EL (cell line): ENCODE results near the gene CSAD.
A peak's percentile ranks its signal among the peaks of the same experiment; 100 is the strongest.
"Not testable (repeated sequence)": the region's sequence is repeated elsewhere in the genome, so short reads cannot be mapped to it uniquely, and the experiment has no call there.

Experiments
- DNase-seq: peaks from one replicate; pipeline ENCODE4 v3.0.0-alpha.2; 2016

CSAD gene

DNA sequence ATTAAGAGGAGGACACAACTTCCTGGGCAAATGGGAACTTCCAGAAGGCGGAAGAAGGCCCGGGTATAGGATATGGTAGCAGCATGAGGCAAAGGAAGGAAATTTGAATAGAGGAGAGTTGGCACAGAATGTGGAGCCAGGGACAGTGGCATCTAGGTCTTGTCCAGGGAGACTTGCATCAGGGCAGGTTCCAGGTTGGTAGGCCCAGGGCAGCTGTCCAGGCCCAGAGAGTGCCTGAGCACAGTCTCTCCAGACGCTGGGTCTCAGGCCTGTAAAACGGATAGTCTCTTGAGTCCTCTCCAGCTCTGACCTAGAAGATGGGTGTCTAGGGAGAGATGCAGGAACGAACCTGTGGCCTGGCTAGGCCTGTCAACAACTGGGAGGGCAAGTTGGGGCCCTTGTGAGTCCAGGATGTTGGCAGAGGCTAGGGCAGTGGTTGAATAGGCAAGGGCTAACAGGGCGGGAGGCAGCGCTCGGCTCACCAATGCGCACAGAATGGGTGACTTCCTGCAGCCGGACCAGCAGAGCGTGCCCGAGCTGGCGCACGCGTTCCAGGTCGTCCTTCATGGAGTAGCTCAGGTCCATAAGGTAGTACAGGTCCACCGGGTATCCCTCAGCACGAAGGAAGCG lies 16.4 kb upstream of the CSAD start:
- no peak for DNase-seq

DNA sequence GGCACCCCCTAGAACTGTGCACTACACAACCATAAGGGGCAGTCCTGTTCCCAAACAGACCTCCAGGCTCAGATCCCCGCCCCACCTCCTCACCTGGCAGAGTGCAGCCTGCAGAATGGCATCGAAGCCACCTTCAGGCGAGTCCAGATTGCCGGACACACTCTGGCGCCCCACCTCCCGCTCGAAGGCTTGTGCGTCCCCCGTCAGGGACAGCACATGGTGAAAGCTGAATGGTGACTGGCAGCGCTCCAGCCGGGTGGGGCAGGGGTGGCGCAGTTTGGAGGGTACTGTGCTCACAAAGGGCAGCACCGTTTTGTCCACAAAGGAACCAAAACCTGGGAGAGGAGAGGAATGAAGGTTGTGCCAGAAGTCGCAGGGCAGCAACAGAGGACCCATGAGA lies 15.8 kb upstream of the CSAD start:
- no peak for DNase-seq

- DNase-seq, result no peak
These were observed 15.0 kb upstream of the CSAD start for GRCh38 chr12:53195516-53196420.

GRCh38 chr12:53194973-53195372 lies 14.2 kb upstream of the CSAD start:
- DNase-seq, result no peak

GRCh38 chr12:53193985-53194716 lies 13.4 kb upstream of the CSAD start:
- DNase-seq, result no peak

DNA sequence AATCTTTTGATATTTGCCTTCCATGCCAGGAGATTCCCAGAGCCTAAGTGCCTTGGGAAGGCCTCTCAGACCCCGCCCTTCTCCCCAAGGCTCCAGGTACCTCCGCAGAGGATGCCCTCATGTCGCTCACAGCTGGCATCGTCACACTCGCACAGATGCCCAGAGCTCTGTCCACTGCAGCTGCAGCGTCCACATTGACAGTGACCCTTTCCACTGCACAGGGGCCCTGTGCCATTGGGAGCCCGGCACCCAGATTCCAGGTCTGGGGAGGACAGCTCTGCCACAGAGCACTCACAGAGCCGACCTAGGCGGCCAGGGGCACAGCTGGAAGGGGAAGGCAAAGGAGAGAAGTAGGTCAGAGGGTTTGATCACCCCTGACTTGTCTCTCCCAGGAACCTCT lies 12.3 kb upstream of the CSAD start:
- DNase-seq, result no peak

DNA sequence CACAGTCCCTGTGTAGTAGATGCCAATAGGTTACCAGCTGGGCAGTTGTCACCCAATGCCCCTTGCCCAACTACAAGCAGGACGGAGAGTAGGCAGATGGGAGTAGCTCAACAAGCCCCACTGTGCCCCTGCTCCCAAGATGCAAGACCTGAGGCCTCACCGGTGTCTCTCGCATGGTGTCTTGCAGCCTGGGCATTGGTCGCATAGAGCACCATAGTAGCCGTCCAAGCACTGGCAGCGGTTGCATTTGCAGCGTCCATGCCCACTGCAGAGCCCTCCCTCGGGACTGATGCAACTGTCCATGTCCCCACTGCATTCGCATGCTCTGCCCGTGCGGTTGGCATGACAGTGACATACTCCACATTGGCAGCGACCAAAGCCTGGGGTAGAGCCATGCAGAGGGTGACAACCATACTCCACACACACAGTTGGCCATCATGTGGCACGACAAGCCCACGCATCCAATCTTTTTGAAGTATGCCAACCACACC lies 11.9 kb upstream of the CSAD start:
- DNase-seq, result no peak

DNA sequence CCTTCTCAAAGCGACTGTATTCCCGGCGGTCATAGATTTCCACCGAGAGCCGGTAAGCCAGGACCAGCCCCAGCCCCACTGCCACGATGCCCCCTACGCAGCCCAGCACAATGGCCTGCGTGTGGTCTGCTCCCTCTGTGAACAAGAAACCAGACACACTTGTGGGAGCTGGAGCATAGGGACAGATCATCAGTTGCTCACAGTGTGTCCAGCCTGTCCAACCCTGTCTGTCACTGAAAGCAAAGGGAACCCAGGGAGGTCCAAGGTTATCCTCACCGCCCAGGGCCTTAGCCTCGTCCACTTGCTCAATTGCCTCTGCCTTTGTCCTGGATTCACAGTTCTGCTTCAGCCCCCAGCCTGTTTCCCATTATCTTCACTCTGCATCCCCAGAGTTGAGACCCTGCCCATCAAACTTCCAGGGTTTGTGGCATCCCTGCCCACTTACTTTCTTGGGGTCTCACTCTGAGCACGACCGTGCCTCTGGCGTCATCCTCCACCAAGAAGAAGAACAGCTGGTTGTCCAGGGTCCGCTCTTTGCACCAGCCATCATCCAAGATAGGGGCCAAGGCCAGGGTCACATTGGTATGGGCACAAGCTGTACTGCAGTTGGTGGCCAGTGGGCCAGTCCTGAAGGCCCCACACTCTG lies 11.3 kb upstream of the CSAD start:
- no peak for DNase-seq

DNA sequence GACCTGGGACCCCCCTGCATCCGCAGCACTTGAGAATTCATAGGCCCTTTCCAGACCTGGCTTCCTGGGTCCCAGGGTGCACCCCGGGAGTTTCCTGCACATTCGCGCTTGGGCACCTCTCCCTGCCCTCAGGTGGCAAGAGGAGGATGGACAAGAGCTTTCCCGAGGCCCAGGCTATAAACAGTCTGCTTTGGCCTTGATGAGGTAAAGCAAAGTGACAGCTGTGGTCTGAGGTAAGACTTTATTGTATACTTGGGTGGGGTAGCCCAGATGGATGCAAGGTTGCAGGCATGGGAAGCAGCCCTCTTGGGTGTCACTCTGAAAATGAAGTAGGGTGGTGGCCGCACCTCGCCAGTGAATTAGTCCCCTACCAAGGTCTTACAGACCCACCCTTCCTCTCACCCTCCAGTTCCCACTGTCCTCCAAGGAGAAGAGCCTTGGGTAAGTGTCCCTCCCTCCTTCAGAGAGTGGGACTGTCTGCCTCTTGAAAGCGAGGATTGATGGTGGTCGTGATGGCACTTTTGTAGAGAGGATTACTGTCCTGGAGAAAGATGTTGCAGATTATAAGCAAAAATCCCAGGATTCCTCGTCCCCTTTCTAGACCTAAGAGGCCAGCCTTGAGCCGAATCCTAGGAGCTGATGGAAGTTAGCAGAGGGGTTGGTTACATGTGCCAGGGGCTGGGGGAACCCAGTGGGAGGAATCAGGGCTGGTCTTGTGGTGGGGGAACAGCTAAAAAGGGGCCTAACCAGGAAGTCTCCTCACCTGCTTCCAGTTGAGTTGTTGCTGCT lies 10.6 kb upstream of the CSAD start:
- no peak for DNase-seq

- peak; percentile 62 for DNase-seq
These were observed 9.5 kb upstream of the CSAD start for GRCh38 chr12:53190108-53190729.

GRCh38 chr12:53187145-53187899 lies 6.6 kb upstream of the CSAD start:
- no peak for DNase-seq

DNA sequence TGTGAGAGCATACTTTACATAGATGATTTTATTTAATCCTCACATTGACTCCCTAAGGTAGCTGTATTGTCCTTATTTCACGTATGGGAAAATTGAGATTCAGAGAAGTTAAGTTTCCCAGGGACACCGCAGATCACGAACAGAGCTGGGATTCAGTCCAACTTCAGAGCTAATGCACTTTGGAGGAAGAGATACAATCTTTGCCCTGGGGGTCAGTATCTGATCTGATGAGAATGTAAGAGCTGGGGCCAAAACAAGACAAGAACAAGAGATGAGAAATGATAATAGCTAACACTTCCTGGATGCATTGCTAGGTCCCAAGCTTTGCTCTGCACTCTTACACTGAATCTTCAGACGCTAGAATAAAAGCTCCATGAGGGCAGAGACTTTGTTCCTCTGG lies 6.0 kb upstream of the CSAD start:
- DNase-seq, result no peak

DNA sequence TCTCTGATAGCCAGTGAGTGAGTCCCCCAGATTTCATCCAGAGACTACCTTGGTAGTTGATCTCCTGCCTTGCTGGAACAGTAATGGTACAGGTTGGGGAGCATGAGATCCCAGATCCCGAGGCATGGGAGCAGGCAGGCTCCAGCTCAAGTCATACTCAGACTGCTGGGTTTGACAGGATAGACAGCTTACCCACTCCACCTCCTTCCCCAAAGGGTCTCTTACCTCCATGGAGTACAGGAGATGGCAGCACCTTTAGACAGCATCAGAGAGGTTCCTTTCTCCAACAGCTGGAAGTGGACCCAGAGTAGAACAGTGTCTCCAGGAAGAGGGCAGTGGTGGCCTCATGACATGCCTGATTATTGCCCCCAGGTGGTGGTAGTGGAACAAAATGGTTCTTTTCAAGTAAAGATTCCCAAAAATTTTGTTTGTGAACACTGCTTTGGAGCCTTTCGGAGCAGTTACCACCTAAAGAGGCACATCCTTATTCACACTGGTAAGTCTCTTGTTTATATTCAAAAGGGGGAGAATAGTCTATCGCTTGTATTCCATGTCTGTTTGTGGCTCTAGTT lies 4.9 kb upstream of the CSAD start:
- no peak for DNase-seq

- DNase-seq, result no peak
These were observed 4.1 kb upstream of the CSAD start for GRCh38 chr12:53184828-53185227.

- DNase-seq, result no peak
These were observed 2.2 kb upstream of the CSAD start for GRCh38 chr12:53182903-53183302.

DNA sequence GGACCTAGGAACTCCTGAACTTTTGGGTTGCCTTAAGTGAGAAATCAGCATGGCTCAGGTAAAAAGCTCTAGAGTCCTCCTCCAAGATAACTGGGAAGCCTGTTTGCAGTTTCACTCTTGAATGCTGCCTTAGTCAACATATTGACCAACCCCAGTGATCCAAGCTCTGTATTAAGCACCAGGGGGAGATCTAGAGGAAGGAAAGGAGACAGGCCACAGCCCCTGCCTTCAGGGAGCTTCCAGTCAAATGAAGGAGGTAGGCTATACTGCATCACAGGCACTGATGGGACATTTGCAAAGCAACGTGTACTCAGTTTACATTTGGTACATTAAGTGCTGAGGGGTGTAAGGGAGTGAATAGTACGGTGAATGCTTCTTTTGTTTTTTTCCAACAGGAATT lies 1.2 kb upstream of the CSAD start:
- DNase-seq, result no peak

DNA sequence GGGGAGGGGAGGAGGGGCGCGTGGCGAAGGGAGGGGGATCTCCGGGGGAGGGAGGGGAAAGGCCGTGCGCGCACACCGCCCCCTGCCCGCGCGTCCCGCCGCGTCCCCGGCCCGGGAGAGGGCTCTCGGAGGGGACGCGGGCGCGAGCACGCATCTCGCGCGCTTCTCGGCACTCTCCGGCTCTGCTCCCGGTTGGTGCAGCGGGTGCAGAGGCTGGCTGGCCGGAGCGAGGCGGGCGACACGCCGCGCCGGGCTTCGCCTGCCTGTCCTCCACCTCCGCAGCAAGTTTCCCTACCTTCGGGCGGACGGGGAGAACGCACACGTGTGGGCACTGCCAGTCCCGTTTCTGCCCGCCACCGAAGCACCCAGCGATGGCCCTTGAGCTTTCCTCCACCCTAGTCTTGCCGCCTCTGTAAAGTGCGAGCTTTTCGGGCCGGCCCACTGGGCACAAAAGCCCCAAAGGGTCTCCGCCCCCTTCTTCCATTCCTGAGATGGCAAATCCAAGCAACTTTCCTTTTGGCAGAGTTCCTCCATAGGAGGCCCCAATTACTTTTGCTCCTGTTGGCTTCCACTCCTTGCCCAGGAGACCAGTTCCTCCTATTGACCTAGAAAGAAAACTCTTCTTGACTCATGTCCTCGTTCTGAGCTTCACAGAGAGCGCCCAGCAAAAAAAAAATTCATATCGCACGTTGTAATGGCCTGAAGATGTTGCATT lies 363 bp upstream of the CSAD start:
- DNase-seq, result peak; percentile 76

DNA sequence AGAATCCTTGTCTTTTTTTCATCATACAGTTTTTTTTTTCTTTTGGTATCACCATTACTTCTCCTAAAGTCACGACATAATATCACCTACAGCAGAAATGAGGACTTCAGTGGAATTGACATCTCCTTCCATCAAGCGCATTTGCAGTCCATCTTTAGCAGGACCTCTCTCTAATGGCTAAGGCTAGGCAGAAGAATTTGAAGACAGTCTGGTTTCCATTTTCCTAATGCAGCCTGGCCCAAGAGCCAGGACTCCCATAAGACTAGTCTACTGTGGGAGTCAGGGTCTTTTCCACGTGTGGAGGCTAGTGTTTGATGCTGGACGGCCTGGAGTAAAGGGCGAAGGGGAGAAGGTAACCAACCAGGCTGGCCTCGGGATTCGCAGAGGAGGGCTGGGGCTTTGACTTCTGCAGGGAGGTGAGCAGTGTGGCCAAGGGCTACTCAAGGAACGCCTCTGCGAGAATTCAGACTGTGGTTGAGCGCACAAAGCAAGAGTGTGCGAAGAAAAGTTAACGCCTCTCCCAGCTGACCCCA lies 972 bp downstream of the CSAD start:
- no peak for DNase-seq

GRCh38 chr12:53178803-53179202 lies 1.9 kb downstream of the CSAD start:
- not testable (repeated sequence) for DNase-seq

DNA sequence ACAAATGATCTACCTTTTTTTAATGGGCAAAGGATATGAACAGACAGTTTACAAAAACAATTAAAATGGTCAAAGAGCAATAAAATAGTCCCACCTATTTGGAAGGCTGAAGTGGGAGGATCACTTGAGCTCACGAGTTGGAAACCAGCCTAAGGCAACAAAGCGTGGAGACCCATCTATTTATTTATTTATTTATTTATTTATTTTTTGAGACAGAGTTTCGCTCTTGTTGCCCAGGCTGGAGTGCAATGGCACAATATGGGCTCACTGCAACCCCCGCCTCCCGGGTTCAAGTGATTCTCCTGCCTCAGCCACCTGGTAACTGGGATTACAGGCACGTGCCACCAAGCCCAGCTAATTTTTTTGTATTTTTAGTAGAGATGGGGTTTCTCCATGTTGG lies 3.3 kb downstream of the CSAD start:
- not testable (repeated sequence) for DNase-seq
